Stimulated activated CD8-positive, alpha-beta memory T cell treated with anti-CD3 and anti-CD28 coated beads, Interleukin-12 subunit alpha, Interleukin-12 subunit beta, amount 100 ng/mL, for 4 hours (primary cell): ENCODE data around the gene PRMT3.
"Not testable (repeated sequence)": the region's sequence is repeated elsewhere in the genome, so short reads cannot be mapped to it uniquely, and the experiment has no call there.

ENCODE experiments used
- DNase-seq: peaks from one replicate; pipeline ENCODE4 v3.0.0-alpha.2; 2020; ENCODE audit warnings: low read depth

PRMT3 gene

DNA sequence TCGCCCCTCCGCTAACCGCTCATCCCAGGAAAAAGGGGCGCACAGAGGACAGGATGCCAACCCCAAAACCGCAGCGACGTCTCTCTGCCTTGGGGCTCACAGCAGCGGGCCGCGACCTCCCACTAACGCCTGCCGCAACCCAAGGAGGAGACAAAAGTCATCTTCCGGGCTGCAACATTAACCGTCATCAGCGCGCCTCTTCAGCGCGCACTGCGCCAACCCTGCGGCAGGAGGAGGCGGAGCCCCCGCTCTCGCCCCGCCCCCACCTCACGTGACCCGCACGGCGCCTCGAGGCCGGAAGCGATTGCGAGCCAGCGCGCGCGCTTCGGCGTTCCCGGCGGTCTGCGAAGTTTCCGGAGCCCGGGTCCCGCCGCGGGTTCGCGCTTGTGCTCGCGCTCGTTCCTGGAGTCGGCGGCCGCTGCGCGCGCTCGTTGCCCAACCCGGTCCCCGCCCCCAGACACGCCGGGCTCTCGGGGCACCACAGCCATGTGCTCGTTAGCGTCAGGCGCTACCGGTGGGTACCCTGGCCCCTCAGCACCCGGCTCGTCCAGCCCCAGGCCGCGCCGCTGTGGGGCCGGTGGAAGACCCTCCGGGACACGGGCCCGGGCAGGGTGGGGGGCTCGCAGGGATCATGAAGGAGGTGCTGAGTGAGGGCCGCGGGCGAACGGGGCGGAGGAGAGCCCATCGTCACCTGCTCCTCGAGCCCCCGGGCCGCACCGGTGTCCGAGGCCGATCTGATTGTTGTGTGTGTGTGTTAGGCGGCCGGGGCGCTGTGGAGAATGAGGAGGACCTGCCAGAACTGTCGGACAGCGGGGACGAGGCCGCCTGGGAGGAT is at the start of gene PRMT3:
Gene PRMT3, plus strand, starts transcription at position 456 of the 835 bp plus-strand sequence. Its CDS starts 31 bp downstream, at position 487.
- peak; percentile 99 for DNase-seq

DNA sequence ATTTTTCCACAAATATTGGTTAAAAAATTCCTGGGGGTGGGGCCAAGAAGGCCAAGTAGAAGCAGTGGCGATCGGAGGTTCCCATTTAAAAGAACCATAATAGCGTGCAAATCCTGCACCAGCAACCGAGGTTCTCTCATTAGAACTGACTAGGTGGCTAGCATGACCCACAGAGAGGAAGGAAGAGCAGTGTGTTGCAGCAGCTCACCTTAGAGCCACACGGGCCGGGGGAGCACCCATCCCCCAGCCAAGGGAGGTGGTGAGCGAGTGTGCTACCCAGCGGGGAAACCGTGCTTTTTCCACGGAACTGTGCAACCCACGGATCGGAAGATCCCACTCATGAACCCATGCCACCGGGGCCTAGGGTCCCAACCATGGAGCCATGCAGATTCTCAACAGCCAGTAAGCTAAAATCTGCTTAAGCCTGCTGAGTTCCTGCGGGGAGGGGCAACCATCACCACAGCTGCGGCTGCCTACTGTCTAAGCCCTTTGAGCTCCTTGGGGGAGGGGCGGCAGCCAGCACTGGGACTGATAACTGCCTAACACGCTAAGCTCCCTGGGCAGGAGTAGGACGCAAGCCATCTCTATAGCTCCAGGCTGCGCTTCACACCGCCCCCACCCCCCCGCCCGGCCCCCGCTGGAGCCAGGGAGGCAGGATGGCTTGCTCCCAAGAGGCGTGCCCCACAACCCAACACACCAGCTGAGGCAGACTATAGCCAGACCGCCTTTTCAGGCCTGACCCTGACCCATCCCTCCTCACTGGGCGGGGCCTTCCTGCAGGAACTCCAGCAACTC is 45.0 kb upstream of the PRMT3 start:
- DNase-seq, result no peak

DNA sequence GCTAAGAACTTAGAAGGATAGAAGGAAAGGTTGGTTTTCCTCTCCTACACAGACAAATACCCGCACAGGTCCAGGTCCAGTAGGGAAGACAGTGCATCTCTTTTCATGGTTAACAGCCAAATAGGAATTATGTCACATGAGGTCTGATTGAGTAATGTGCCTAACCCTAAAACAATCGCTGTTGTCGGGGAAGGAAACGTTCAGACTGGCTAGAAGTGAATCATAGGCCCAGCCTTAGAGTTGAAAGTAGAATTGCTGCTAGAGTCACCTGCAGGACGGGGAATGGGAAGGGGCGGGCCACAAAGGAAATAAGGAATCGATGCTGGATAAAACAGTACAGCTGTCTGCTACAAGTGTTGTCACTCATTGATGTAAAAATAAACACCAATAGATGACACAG is 36.4 kb upstream of the PRMT3 start:
- DNase-seq, result no peak

DNA sequence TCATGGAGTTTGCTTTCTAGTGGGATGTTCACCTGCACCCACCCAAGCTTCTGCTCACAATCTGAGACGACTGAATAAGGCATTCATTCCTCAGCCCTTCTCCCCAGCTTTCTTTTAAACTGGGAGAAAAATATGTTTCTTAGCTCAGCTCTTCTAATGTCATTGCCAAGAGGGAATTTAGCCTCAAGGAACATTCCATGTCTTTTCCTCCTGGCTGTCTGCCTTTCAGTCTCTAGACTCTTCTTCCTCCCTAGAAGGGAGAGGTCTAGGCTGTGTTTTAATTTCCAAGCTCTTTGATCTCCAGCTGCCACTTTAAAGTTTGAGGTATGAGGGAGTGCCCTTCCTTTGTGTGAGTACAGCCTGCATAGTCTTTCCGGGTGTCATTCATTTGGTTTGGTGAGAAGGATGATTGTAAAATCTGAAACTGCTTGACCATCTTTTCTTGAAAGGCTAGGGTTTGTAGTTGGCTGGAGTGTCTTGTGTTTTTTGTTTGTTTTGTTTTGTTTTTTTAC is 35.7 kb upstream of the PRMT3 start:
- DNase-seq, result no peak

DNA sequence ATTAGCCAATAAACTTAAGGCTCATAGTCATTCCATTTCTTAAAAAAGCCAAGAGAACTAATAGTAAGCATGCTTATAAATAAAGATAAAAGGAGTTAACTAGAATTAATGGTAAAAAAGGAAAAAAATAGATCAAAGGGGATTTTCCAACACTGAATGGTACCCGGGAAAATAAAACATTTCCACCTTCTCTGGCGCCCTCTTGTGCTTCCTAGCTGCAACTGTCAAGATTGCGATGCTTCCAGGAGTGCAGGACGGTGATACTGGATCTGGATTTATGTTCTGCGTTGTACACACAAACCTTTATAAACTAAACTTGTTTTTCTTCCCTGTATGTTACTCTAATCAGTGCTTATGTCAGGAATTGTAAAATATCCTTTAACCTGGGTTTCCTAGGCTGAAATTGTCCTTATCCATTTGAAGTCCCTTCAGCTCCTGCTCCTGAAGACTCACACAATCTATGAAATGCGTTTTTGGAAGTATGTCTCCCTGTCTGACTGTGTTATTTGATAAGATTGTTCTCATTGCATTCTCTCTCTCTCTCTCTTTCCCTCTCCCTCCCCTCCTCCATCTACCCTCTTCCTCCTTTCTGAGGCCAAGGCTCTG is 33.6 kb upstream of the PRMT3 start:
- no peak for DNase-seq

DNA sequence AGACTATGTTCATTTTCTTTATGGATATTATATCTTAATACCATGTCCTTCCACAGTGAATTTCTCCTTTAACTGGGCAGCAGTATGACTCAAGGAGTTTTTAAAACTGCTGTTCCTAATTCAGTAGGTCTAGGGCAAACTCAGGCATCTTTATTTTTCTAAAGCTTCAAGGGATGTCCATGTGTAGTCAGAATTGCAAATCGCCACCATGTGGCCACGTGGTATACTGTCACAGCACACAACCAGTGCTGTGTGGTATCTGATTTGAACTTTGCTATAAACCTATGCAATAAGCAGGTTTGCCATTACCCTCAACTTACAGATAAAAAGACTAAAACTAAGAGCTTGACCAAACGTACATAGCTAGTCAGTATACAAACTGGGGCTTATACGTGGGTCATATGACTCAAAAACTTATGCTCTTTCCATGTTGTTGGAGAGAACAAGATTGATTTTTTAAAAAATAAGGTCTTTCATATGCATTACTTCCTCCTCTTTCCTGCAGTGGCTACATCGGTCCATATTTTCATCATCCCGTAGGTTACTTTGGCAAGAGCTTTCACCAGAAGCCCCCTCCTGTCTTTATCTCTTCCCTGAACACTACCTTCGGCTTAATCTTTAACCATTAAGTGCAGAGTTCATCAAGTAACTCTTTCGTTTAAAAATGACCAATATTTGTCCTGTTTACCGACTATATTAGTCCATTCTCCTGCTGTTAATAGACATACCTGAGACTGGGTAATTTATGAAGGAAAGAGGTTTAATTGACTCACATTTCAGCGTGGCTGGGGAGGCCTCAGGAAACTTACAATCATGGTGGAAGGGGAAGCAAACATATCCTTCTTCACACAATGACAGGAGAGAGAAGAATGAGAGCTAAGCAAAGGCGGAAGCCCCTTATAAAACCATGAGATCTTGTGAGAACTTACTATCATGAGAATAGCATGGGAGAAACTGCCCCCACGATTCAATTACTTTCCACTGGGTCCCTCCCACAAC is 32.0 kb upstream of the PRMT3 start:
- no peak for DNase-seq

DNA sequence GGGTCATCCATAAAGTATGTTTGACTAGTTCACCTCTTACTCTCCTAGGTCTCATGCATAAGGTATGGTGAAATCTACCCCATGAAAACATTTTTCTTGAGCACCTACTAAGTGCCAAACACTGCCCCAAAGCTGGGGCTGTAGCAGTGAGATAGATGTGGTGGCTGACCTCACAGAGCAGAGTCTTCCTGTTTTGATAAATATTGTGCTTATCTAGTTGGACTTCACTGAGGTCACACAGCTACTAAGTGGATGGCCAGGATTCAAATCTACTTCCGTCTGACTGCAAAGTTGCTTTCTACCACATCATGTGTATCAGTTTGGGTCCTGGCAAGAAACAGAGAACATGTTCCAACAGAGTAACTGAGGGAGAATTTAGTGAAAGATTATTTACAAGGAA is 30.4 kb upstream of the PRMT3 start:
- no peak for DNase-seq

DNA sequence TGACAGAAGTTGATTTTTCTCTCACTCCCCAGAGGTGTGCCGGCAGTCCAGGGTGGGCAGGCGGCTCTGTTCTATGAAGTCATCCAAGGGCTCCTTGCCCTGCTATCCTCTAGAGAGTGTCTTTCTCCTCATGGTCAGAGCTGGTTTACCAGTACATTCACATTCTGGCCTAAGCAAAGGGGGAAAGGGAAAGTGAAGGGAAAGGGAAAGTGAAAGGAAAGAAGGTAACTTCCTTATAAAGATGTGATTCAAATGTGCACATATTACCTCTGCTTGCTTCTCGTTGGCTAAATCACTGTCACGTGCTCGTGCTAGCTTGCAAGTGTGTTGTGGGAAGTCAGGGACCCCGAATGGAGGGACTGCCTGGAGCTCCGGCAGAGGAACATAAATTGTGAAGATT is 26.9 kb upstream of the PRMT3 start:
- DNase-seq, result no peak

DNA sequence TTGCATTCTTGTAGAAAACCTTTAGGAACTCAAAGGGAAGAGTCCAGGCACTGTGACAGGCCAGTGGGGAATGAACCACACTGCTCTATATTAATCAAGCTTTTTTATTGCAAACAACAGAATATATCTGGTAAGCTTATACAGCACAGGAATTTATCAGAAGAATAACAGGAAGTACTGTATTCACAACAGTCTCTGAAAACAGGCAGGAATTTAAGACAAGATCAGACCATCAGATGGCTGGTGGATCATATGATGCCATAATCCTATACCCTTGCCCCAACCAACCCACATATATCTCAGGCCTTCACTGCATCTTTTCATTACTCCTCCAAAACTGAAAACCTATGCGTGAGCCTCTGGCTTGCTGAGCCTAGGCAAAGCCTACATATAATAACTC is 25.0 kb upstream of the PRMT3 start:
- no peak for DNase-seq

DNA sequence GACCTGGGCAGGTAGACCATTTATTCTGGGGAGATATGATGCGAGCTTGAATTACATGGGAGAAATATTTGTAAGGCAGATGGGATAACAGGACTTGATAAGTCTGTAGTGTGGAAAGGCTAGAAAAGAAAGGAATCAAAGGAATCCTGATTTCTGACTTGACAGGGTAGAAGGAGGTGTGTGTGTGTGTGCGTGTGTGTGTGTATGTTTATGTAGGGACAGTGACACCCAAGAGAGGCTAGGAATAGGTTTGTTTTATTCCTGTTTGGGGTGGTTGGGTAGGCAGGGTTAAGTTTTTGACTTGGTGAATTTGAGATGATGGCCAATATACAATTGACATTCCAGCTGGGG is 24.4 kb upstream of the PRMT3 start:
- no peak for DNase-seq

DNA sequence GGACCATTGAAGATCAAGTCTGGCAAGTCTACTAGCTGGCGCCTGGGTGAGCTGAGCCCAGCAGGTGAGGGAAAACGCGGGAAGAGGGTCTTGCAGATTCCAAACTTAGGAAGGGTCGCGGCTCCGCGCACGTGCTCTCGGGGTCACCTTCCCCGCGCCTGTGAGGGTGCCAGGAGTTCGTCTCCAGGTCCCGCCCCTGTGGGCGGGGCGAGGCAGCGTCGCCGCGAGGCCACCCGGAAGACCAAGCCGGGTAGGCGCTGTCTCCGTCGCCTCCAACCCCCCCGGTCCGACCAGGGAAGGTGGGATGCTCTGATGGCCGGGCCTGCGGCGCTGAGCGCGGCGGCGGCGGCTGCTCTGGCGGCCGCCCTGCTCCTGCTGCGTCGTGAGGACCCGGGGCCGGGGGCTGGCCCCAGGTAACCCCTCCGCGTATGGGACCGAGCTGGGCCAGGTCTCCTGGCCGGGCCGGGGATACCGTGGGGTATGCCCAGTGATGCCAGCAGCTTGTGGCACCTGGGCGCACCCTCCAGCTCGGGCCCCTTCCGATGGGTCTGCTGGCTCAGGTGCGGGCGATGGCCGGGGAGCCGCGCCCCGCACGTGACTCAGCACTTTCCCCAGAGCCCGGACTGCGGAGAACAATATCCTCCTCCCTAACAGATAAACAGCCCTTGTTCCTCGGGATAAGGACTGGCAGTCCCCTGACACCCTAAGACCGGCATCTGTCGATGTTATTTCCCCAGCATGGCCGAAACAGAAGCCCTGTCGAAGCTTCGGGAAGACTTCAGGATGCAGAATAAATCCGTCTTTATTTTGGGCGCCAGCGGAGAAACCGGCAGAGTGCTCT is 23.8 kb upstream of the PRMT3 start, which contains the start of gene HTATIP2:
Gene HTATIP2, plus strand, starts transcription at position 215 of the 841 bp plus-strand sequence. Its CDS starts 524 bp downstream, at position 739.
- DNase-seq, result peak; percentile 65

DNA sequence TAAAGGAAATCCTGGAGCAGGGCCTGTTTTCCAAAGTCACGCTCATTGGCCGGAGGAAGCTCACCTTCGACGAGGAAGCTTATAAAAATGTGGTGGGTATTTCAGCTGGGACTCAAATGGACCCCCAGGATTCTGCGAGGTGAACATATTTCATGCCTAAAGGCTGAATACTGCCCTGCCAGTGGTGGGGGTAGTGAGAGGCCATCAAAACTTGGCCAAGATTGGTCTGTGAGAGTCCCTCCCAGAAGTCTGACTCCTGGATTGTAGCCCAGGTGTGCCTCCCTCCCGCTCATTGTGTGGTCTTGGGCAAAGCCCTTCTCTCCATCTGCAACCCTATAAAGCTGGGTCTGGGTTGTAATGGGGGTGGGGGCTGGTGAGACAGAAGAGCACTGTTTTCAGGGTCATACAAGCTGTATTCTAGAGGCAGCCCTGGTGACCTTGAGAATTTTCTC is 23.1 kb upstream of the PRMT3 start:
- DNase-seq, result no peak

DNA sequence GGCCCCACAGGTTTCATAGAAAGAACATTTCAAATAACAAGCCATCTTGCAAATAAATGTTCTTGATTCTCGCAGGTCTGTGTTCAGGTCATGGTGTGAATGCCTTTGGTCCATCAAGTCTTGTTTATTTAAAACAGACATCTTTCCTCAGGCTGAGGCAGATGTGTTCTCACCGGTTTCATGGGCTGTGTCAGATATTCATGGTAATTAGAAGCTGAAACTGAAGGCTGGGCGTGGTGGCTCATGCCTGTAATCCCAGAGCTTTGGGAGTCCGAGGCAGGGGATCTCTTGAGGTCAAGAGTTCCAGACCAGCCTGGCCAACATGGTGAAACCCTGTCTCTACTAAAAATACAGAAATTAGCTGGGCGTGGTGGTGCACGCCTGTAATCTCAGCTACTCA is 22.1 kb upstream of the PRMT3 start:
- DNase-seq, result not testable (repeated sequence)

DNA sequence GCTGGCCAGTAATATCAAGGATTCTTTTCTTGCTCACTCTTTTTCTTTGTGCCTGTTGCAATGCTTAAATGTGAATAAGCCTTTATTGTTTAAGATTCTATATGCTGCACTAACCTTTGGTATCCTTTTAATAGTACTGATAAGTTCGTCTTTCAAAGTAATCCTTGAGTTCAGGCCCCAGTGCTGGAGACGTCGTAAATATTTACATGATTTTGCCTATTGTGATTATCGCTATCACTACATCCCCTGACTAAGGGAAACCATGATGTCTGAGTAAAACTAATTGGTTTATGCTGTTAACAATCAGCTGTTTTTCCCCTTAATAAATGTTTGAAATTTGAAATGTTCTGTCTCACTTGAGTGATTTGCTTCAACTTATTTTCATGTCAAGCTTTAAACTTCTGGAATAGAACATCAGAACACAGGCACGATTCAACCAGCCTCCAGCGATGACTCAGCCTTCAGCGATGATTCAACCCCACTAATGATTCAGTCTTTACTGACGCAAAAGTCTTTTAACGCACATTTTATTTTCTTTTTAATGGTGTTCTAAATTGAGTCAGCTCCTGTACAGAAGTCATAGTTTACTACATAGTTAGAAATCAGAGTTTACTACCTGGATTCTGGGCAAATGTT is 20.1 kb upstream of the PRMT3 start:
- DNase-seq, result peak; percentile 31

DNA sequence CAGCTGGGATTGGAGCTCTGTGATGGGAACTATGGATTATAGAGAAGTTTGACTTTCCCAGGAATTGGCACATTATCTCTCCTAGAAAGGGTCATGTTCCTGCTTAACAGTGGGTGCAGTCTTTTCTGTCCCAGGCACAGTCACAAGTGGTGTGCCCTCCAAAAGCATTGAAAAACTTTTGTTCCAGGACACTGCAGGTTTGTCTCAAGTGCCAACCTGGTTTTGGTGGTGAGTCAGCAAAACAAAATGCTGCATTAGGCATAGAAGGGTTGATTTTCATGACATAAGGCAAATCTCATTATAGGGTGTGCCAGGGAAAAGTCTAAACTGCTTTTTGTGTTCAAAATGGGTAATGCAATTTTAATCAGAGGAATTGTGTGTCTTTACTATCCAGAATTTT is 19.1 kb upstream of the PRMT3 start:
- no peak for DNase-seq

DNA sequence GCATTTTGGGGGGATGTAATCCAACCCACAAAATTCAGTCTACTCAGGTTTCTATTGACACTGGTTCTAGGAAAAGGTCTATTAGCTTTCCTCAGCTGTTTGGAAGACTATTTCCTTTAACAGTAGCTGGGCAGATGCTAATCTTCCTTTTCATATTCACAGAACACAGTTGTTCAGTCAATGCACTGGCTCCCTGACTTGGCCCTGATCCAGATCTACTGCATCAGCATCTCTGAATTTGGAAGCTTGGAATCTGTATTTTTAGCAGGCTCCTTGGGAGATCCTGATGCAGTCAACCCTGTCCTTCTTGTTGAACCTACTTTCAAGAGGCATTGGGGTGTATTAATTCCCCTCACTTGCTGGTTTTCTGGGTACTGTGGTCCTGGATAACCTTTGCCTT is 17.7 kb upstream of the PRMT3 start:
- DNase-seq, result no peak

DNA sequence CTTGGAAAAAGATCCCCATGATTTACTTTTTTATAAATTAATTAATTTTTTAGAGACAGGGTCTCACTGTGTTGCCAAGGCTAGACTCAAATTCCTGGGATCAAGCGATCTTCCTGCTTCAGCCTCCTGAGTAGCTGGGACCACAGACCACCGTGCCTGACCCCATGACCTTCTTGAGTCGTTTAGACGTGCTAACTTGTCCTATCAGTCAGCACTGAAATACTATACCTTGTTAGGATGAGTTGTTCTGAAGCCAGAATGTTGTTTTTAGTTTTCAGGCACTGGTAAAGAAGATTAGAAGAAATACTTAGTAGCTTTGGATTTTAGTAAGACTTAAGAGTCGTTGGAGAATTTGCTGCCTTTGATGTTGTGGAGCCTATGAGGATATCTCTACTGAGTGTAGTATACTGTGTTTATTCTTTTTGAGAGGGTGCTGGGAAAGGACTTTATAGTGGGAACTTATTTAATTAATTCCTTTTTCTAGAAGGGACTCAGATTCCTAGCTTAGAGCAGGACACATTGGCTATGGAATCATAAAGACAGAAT is 15.4 kb upstream of the PRMT3 start:
- no peak for DNase-seq

DNA sequence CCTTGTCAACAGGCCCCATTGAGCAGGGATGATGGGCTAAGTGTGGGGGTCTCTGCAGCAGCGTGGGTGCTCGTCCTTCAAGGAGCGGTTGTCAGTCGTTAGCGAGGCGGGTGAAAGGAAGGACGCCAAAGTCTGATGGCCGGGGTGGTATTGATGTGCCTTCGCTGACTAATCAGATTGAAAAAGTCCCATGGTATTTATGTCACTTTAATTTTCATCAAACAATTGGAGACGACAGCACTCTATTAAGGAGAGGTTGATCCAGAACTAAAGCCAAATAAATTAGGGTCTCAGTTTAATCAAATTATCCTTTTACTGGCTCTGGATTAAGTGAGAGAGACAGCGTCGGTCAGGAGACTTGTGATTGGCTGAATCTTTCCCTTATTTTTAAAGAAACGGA is 14.4 kb upstream of the PRMT3 start:
- no peak for DNase-seq

DNA sequence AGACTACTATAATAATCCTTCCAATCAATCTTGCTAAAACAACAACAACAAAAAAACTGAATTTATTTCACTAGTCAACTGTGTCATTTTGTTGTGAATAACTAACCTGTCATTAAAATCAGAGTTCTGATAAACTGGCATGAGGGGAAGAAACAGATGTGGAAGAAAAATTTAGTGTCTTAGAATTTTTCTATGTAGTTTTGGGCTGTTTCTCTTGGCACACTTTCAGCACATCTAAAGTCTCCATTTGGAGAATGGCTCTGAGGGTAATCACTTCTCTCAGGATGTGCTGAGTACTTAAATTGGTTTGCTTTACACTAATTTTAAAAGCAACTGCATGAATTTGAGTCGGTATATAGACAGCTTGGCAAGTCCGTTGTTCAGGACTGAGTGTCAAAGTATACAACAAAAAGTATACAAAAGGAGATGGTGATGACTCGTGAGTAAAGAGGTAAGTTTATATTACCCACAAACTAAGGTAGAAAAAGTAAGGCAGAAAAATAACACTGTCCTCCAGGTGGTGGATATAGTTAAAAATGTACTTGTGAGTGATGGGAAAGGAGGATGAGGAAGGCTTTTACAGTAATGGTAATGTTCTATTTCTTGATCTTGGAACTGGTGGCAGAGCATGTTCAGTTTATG is 13.8 kb upstream of the PRMT3 start:
- DNase-seq, result no peak
